Measurements from ENCODE around the gene MPC2. TPM values are rescaled to one million over a fixed set of nuclear protein-coding genes. Genes with fewer than 3 reads are reported as not detected.

The MPC2 gene
- polyA plus RNA-seq, 1 experiment = 70.0 TPM

GRCh38 chr1:167916766-167917511 lies 19.9 kb downstream of the MPC2 start:
- CTCF ChIA-PET = interaction anchor here (1.0 kb wide), 1 partner anchor 165 kb away, joined by 4 read pairs; no protein-coding TSS in a partner anchor
- TF ChIP-seq CTCF (IDR thresholded peaks at IDR 0.05; ENCODE audit: low read depth, low read length) = no peak
- Histone ChIP-seq H3K27me3 (ENCODE audit: control insufficient read depth, insufficient read depth, low read length) (no peaks in the 10 kb centered on the region), H3K4me3 (ENCODE audit: low read depth, low read length) (no peak overlapping the region), H3K9me3 (ENCODE audit: control insufficient read depth, insufficient read depth, low read length) (no peaks in the 10 kb centered on the region), H3K27ac (ENCODE audit: low read depth, low read length) (no peak overlapping the region)
- POLR2A ChIA-PET = no interaction called here
- DNase-seq (ENCODE audit: low read depth, low spot score) = no peak

GRCh38 chr1:167915569-167915968 lies 21.3 kb downstream of the MPC2 start:
- TF ChIP-seq CTCF (IDR thresholded peaks at IDR 0.05; ENCODE audit: low read depth, low read length) = no peak
- CTCF ChIA-PET = no interaction called here
- POLR2A ChIA-PET = no interaction called here
- Histone ChIP-seq H3K4me3 (ENCODE audit: low read depth, low read length) (no peak overlapping the region), H3K27me3 (ENCODE audit: control insufficient read depth, insufficient read depth, low read length) (no peaks in the 10 kb centered on the region), H3K27ac (ENCODE audit: low read depth, low read length) (no peak overlapping the region), H3K9me3 (ENCODE audit: control insufficient read depth, insufficient read depth, low read length) (no peaks in the 10 kb centered on the region)
- no peak for DNase-seq (ENCODE audit: low read depth, low spot score)

- ChIA-PET CTCF (no interaction called here), POLR2A (interaction anchor here (0.9 kb wide), 1 partner anchor 22 kb away, joined by 3 read pairs; the partner anchor contains the start of gene DCAF6)
- no peak for DNase-seq (ENCODE audit: low read depth, low spot score)
- no peak for TF ChIP-seq CTCF (IDR thresholded peaks at IDR 0.05; ENCODE audit: low read depth, low read length)
- Histone ChIP-seq H3K4me3 (ENCODE audit: low read depth, low read length) (no peak within 1 kb of the TSS), H3K9me3 (ENCODE audit: control insufficient read depth, insufficient read depth, low read length) (peaks cover 4% of the 10 kb centered on the region; the same call in 1 of the 2 replicates), H3K27ac (ENCODE audit: low read depth, low read length) (no peak within 1 kb of the TSS), H3K27me3 (ENCODE audit: control insufficient read depth, insufficient read depth, low read length) (no peaks in the 10 kb centered on the region)
Measured at GRCh38 chr1:167913895-167914496, 22.9 kb downstream of the MPC2 start, which contains the start of gene ADCY10. Gene ADCY10, minus strand, starts transcription at chr1:167914134. Its CDS starts 8,994 bp downstream, at chr1:167905140.

GRCh38 chr1:167912294-167912693 lies 24.6 kb downstream of the MPC2 start:
- Histone ChIP-seq H3K27me3 (ENCODE audit: control insufficient read depth, insufficient read depth, low read length) (no peaks in the 10 kb centered on the region), H3K9me3 (ENCODE audit: control insufficient read depth, insufficient read depth, low read length) (peaks cover 4% of the 10 kb centered on the region; the same call in 1 of the 2 replicates), H3K4me3 (ENCODE audit: low read depth, low read length) (no peak overlapping the region), H3K27ac (ENCODE audit: low read depth, low read length) (no peak overlapping the region)
- no peak for DNase-seq (ENCODE audit: low read depth, low spot score)
- no peak for TF ChIP-seq CTCF (IDR thresholded peaks at IDR 0.05; ENCODE audit: low read depth, low read length)
- CTCF ChIA-PET = no interaction called here
- POLR2A ChIA-PET = no interaction called here

- Histone ChIP-seq H3K27ac (ENCODE audit: low read depth, low read length) (no peak overlapping the region), H3K27me3 (ENCODE audit: control insufficient read depth, insufficient read depth, low read length) (no peaks in the 10 kb centered on the region), H3K4me3 (ENCODE audit: low read depth, low read length) (no peak overlapping the region), H3K9me3 (ENCODE audit: control insufficient read depth, insufficient read depth, low read length) (peaks cover 4% of the 10 kb centered on the region; the same call in 1 of the 2 replicates)
- POLR2A ChIA-PET = interaction anchor here (0.9 kb wide), 1 partner anchor 25 kb away, joined by 3 read pairs; the partner anchor contains the start of genes DCAF6 and MPC2
- CTCF ChIA-PET = interaction anchor here (1.4 kb wide), 1 partner anchor 11 kb away, joined by 3 read pairs; no protein-coding TSS in a partner anchor
- no peak for TF ChIP-seq CTCF (IDR thresholded peaks at IDR 0.05; ENCODE audit: low read depth, low read length)
- DNase-seq (ENCODE audit: low read depth, low spot score) = no peak
Measured at GRCh38 chr1:167911413-167911812, 25.5 kb downstream of the MPC2 start.
